HepG2 (cell line): ENCODE data around the gene NME7. TPM values are rescaled to one million over a fixed set of nuclear protein-coding genes. Genes with fewer than 3 reads are reported as not detected.

ENCODE experiments used
- ATAC-seq: fragments of 200-7000 bp; cut with Tn5 transposase; 3 replicates; pipeline ENCODE4 v1.9.1; 2020; ENCODE audit warnings: mild to moderate bottlenecking, moderate library complexity
- BruUV-seq: library from RNA; stranded (reverse); fragments of 400-500 nt; replicated peaks from 2 replicates; lab custom pipeline; 2021; lab: Mats Ljungman, UMichigan
- CTCF ChIA-PET: fragments of 300-600 bp; formaldehyde crosslinking; extraction: SDS; loops from one replicate; lab custom pipeline; 2021; ENCODE audit warnings: low total read pairs, inconsistent platforms, low intra/inter-chr PET ratio; lab: Yijun Ruan, JAX
- POLR2A ChIA-PET: fragments of 350-600 bp; sonication (Branson Sonifier 250); formaldehyde crosslinking; loops from one replicate; lab custom pipeline; 2020; ENCODE audit warnings: antibody characterized with exemption, inconsistent platforms; lab: Yijun Ruan, JAX
- DNase-seq: peaks from one replicate; pipeline ENCODE4 v3.0.0-alpha.2; 2015; ENCODE audit warnings: low spot score
- FAIRE-seq: peaks from 3 replicates; lab custom pipeline; 2011; peaks lifted over from hg19 to GRCh38; lab: Jason Lieb, UNC
- H2AFZ ChIP-seq: one replicate; pipeline ENCODE4 v1.6.1; 2011; ENCODE audit warnings: low read length, inconsistent platforms
- H3K27ac ChIP-seq: fragments of 300-600 bp; 3 replicates; pipeline ENCODE4 v1.8.0; 2011; ENCODE audit warnings: mixed run types, mild to moderate bottlenecking, mixed read lengths, low read length, inconsistent platforms; ENCODE audit not compliant: insufficient read depth; ENCODE audit errors: extremely low read length
- H3K27me3 ChIP-seq, 2 experiments: fragments of 200-600 bp in 1 of 2; 2 replicates in 1 of 2; 3 replicates in 1 of 2; pipeline versions ENCODE4 v1.6.0 to v1.8.0; 2011; ENCODE audit warnings: low read length in 2 of 2, mild to moderate bottlenecking in 2 of 2, moderate library complexity in 2 of 2, inconsistent platforms in 1 of 2; ENCODE audit not compliant: insufficient read depth in 2 of 2, control insufficient read depth in 1 of 2
- H3K36me3 ChIP-seq, 2 experiments: fragments of 200-600 bp in 1 of 2; replicated peaks in 1 of 2; 2 replicates in 1 of 2; 3 replicates in 1 of 2; pipeline versions ENCODE4 v1.5.1 to v1.8.0; 2011; ENCODE audit warnings: low read length in 2 of 2, inconsistent platforms in 1 of 2; ENCODE audit not compliant: insufficient read depth in 2 of 2, control insufficient read depth in 1 of 2
- H3K4me1 ChIP-seq: 2 replicates; pipeline ENCODE4 v1.5.1; 2012; ENCODE audit warnings: low read length, inconsistent platforms; ENCODE audit not compliant: insufficient read depth
- H3K4me2 ChIP-seq: 2 replicates; pipeline ENCODE4 v1.6.0; 2011; ENCODE audit warnings: low read depth, low read length, inconsistent platforms
- H3K4me3 ChIP-seq, 3 experiments: fragments of 200-600 bp in 1 of 3; sonication (generic), shearing (Covaris generic) in 1 of 3; replicated peaks in 1 of 3; 2 replicates each; pipeline ENCODE4 v1.5.1; 2011 to 2016; ENCODE audit warnings: low read length in 3 of 3, inconsistent platforms in 2 of 3, low read depth in 2 of 3, mild to moderate bottlenecking in 2 of 3, control low read depth in 1 of 3, mixed read lengths in 1 of 3; ENCODE audit not compliant: insufficient read depth in 1 of 3
- H3K79me2 ChIP-seq: one replicate; pipeline ENCODE4 v1.6.1; 2011; ENCODE audit warnings: low read length, inconsistent platforms; ENCODE audit not compliant: insufficient read depth
- H3K9ac ChIP-seq: 2 replicates; pipeline ENCODE4 v1.6.0; 2011; ENCODE audit warnings: mild to moderate bottlenecking, low read depth, low read length, inconsistent platforms; ENCODE audit not compliant: insufficient read depth
- H3K9me3 ChIP-seq: 2 replicates; pipeline ENCODE4 v1.5.1; 2012; ENCODE audit warnings: mild to moderate bottlenecking, low read length
- H4K20me1 ChIP-seq: 2 replicates; pipeline ENCODE4 v1.6.0; 2011; ENCODE audit warnings: inconsistent platforms, mild to moderate bottlenecking, low read length, moderate library complexity; ENCODE audit not compliant: insufficient read depth
- ARID5B ChIP-seq: IDR thresholded peaks from 2 replicates; pipeline ENCODE4 v1.4.0; 2020; ENCODE audit warnings: mild to moderate bottlenecking, missing genetic modification reagents
- FUBP1 ChIP-seq: sonication (generic); formaldehyde crosslinking; IDR thresholded peaks from 2 replicates; pipeline ENCODE4 v1.5.1; 2020; ENCODE audit warnings: missing genetic modification reagents, mild to moderate bottlenecking, borderline replicate concordance
- HNRNPK ChIP-seq: fragments of 200-400 bp; formaldehyde crosslinking; IDR thresholded peaks from 2 replicates; pipeline ENCODE4 v1.6.1; 2018; ENCODE audit warnings: low read length, low read depth, moderate library complexity, mild to moderate bottlenecking; ENCODE audit not compliant: poor library complexity, severe bottlenecking
- ISL2 ChIP-seq: sonication (generic); formaldehyde crosslinking; IDR thresholded peaks from 2 replicates; pipeline ENCODE4 v1.5.0; 2020; ENCODE audit warnings: missing genetic modification reagents
- MAFF ChIP-seq: IDR thresholded peaks from 2 replicates; pipeline ENCODE4 v1.6.1; 2011; ENCODE audit warnings: low read depth, low read length, improper control_type of control experiment
- SKIL ChIP-seq: sonication (generic); formaldehyde crosslinking; IDR thresholded peaks from 2 replicates; pipeline ENCODE4 v1.8.0; 2022; ENCODE audit warnings: missing genetic modification reagents, mild to moderate bottlenecking, moderate library complexity, borderline replicate concordance
- USF2 ChIP-seq, 2 experiments: sonication (generic) in 1 of 2; formaldehyde crosslinking in 1 of 2; IDR thresholded peaks; 2 replicates each; pipeline versions ENCODE4 v1.5.1 to v1.6.1; 2011 to 2020; ENCODE audit warnings: borderline replicate concordance in 1 of 2, low read depth in 1 of 2, low read length in 1 of 2, mild to moderate bottlenecking in 1 of 2, missing genetic modification reagents in 1 of 2, moderate library complexity in 1 of 2
- ZFX ChIP-seq: sonication (generic); formaldehyde crosslinking; IDR thresholded peaks from 2 replicates; pipeline ENCODE4 v1.4.0; 2020; ENCODE audit warnings: mild to moderate bottlenecking, low read depth, missing genetic modification reagents, moderate library complexity
- ZNF205 ChIP-seq: IDR thresholded peaks from 2 replicates; pipeline ENCODE4 v1.6.1; 2018; ENCODE audit warnings: missing biosample characterization, missing genetic modification reagents
- ZNF704 ChIP-seq: sonication (generic); formaldehyde crosslinking; IDR thresholded peaks from 2 replicates; pipeline ENCODE4 v1.8.1; 2023; ENCODE audit warnings: mild to moderate bottlenecking, inconsistent platforms, moderate library complexity, missing genetic modification reagents, borderline replicate concordance
- WGBS: methylation state at CpG from one replicate; pipeline ENCODE4 v1.1.6; 2017; ENCODE audit warnings: low lambda C conversion rate; 5-methylcytosine and 5-hydroxymethylcytosine counted together
- in situ Hi-C: cut with HindIII; loops from 2 replicates; pipeline ENCODE4 v1.10.0; 2017; ENCODE audit warnings: low pct_unique_long_range_greater_than_20kb; ENCODE audit not compliant: extremely low pct_ligation_motif_present
- intact Hi-C: fragments of 100-400 bp; cut with micrococcal nuclease; formaldehyde crosslinking; loops from one replicate; pipeline ENCODE4 v1.10.0; 2022; ENCODE audit not compliant: unreplicated experiment
- polyA plus RNA-seq, 8 experiments: library from polyadenylated mRNA; depleted of rRNA in 3 of 8; stranded (reverse) in 7 of 8; unstranded in 1 of 8; fragments of >200 nt; fragmentation: Illumina TruSeq in 4 of 8; extraction: Trizol in 4 of 8; gene quantifications; 2 replicates each; pipeline versions ENCODE4 v1.2.1 to v1.2.3, GENCODE V29; 2011 to 2016; ENCODE audit warnings: low read depth in 4 of 8, missing spikeins in 1 of 8, mixed read lengths in 1 of 8; ENCODE audit not compliant: insufficient read depth in 1 of 8
- total RNA-seq, 5 experiments: library from RNA; depleted of rRNA; stranded (reverse); fragments of >200 nt; fragmentation: Illumina TruSeq; extraction: Trizol; gene quantifications; 2 replicates each; pipeline ENCODE4 v1.2.3, GENCODE V29; 2016; ENCODE audit warnings: low read depth in 1 of 5

Gene NME7
- total and polyA plus RNA-seq, 2 of the 13 experiments (the other 11 are each of a cell fraction or from before 2014, with no cell fraction given): 9.4 to 22.5 TPM

- ATAC-seq: no peak
- Histone ChIP-seq H3K9ac (no peak overlapping the region), H3K4me3 (no peak overlapping the region), H3K9me3 (no peaks in the 10 kb centered on the region), H3K27ac (no peak overlapping the region), H3K4me2 (no peak overlapping the region), H2AFZ (no peak overlapping the region), H3K36me3 (no peaks in the 10 kb centered on the region), H3K27me3 (no peaks in the 10 kb centered on the region), H3K79me2 (no peaks in the 10 kb centered on the region), H3K4me1 (peaks cover 44% of the 10 kb centered on the region), H4K20me1 (no peaks in the 10 kb centered on the region)
- ChIA-PET CTCF (no interaction called here), POLR2A (no interaction called here)
- no peak for FAIRE-seq
- no TSS peak for BruUV-seq
- 83% methylated on average over 1 of the region's 1 CpG for WGBS
- in situ Hi-C loops: no loop called here
- DNase-seq: no peak
- intact Hi-C loops: no loop called here
- TF ChIP-seq ZNF205 (CRISPR knock-in tag): no peak
- TF ChIP-seq ZFX: no peak
- TF ChIP-seq USF2 (IDR thresholded peaks at IDR 0.05; ENCODE audit: low read depth, low read length): no peak
- TF ChIP-seq USF2 (CRISPR knock-in tag; IDR thresholded peaks at IDR 0.05; ENCODE audit: borderline replicate concordance): no peak
- TF ChIP-seq ARID5B (CRISPR knock-in tag): no peak
- no peak for TF ChIP-seq MAFF
- no peak for TF ChIP-seq ISL2 (CRISPR knock-in tag)
- TF ChIP-seq FUBP1: no peak
- TF ChIP-seq ZNF704 (CRISPR knock-in tag): no peak
- TF ChIP-seq HNRNPK: no peak
- no peak for TF ChIP-seq SKIL (CRISPR knock-in tag)
Measured at GRCh38 chr1:169098380-169098779, 269.2 kb downstream of the NME7 start.
